B cell (primary cell): ENCODE results near the gene SERPINI1. TPM values are rescaled to one million over a fixed set of nuclear protein-coding genes. Genes with fewer than 3 reads are reported as not detected.

ENCODE experiments used
- ATAC-seq: fragments of 200-7000 bp; cut with Tn5 transposase; one replicate; pipeline ENCODE4 v1.10.0; 2021; ENCODE audit warnings: low read depth, mild to moderate bottlenecking, moderate number of reproducible peaks, moderate library complexity
- CTCF ChIA-PET: fragments of 350-600 bp; sonication (Branson Sonifier 250); formaldehyde crosslinking; loops from one replicate; lab custom pipeline; 2021; ENCODE audit warnings: antibody characterized with exemption, inconsistent platforms; lab: Charles Lee
- POLR2A ChIA-PET: fragments of 350-600 bp; sonication (Branson Sonifier 250); formaldehyde crosslinking; loops from one replicate; lab custom pipeline; 2021; ENCODE audit warnings: antibody characterized with exemption; lab: Charles Lee
- DNase-seq: peaks from one replicate; pipeline ENCODE4 v3.0.0; 2013
- H2AFZ ChIP-seq: 2 replicates; pipeline ENCODE4 v1.6.1; 2012; ENCODE audit warnings: mild to moderate bottlenecking, low read depth, low read length; ENCODE audit not compliant: insufficient read depth, poor library complexity, severe bottlenecking
- H3K27ac ChIP-seq, 2 donors: 1 replicate in 1 of 2; 2 replicates in 1 of 2; pipeline ENCODE4 v1.5.1; 2012 to 2013; ENCODE audit warnings: low read length in 2 of 2, mild to moderate bottlenecking in 2 of 2, moderate library complexity in 1 of 2
- H3K27me3 ChIP-seq, 4 experiments: fragments of 200-600 bp in 1 of 4; sonication (generic) in 1 of 4; replicated peaks in 1 of 4; 1 replicate in 2 of 4; 2 replicates in 2 of 4; pipeline versions ENCODE4 v1.6.1 to v1.7.0; 2013 to 2016; ENCODE audit warnings: low read length in 3 of 4, mild to moderate bottlenecking in 2 of 4, mixed read lengths in 1 of 4, moderate library complexity in 1 of 4; ENCODE audit not compliant: insufficient read depth in 4 of 4, control insufficient read depth in 3 of 4; ENCODE audit errors: control extremely low read depth in 1 of 4
- H3K36me3 ChIP-seq, 2 experiments: replicated peaks in 1 of 2; 1 replicate in 1 of 2; 2 replicates in 1 of 2; pipeline versions ENCODE4 v1.6.1 to v1.7.1; 2013; ENCODE audit warnings: low read length in 1 of 2; ENCODE audit not compliant: insufficient read depth in 2 of 2, control insufficient read depth in 1 of 2; ENCODE audit errors: control extremely low read depth in 1 of 2, extremely low read depth in 1 of 2
- H3K4me1 ChIP-seq, 2 donors: fragments of 200-600 bp in 1 of 2; sonication (generic) in 1 of 2; 1 replicate in 1 of 2; 2 replicates in 1 of 2; pipeline versions ENCODE4 v1.5.1 to v1.6.1; 2013 to 2017; ENCODE audit warnings: low read length in 2 of 2; ENCODE audit not compliant: control insufficient read depth in 2 of 2, insufficient read depth in 2 of 2
- H3K4me2 ChIP-seq: replicated peaks from 2 replicates; pipeline ENCODE3; 2012; ENCODE audit warnings: mild to moderate bottlenecking, low read depth, low read length; ENCODE audit not compliant: poor library complexity, severe bottlenecking
- H3K4me3 ChIP-seq, 5 experiments: fragments of 200-600 bp in 1 of 5; sonication (generic) in 1 of 5; 1 replicate in 3 of 5; 2 replicates in 2 of 5; pipeline versions ENCODE4 v1.5.1 to v1.7.0; 2011 to 2016; ENCODE audit warnings: low read length in 4 of 5, mild to moderate bottlenecking in 4 of 5, low read depth in 2 of 5, control low read depth in 1 of 5, moderate library complexity in 1 of 5; ENCODE audit not compliant: insufficient read depth in 1 of 5; ENCODE audit errors: control extremely low read depth in 1 of 5, extremely low read depth in 1 of 5
- H3K79me2 ChIP-seq: fragments of 200-600 bp; sonication (generic); one replicate; pipeline ENCODE4 v1.6.0; 2016; ENCODE audit warnings: low read length; ENCODE audit not compliant: control insufficient read depth, insufficient read depth
- H3K9ac ChIP-seq: fragments of 200-600 bp; sonication (generic); 2 replicates; pipeline ENCODE4 v1.6.1; 2017; ENCODE audit warnings: mild to moderate bottlenecking, low read length, moderate library complexity
- H3K9me3 ChIP-seq, 3 donors: one replicate each; pipeline versions ENCODE4 v1.6.1 to v1.7.1; 2013; ENCODE audit warnings: low read length in 2 of 3; ENCODE audit not compliant: control insufficient read depth in 2 of 3, insufficient read depth in 1 of 3; ENCODE audit errors: control extremely low read depth in 1 of 3
- H4K20me1 ChIP-seq: 2 replicates; pipeline ENCODE4 v1.6.0; 2012; ENCODE audit warnings: mild to moderate bottlenecking, low read length; ENCODE audit not compliant: insufficient read depth, control insufficient read depth, poor library complexity, severe bottlenecking
- H3K27ac Mint-ChIP-seq: one replicate; pipeline ENCODE4 v1.8.0; 2021; ENCODE audit warnings: mixed read lengths
- H3K27me3 Mint-ChIP-seq: one replicate; pipeline ENCODE4 v1.8.0; 2021; ENCODE audit warnings: mixed read lengths
- H3K4me1 Mint-ChIP-seq: one replicate; pipeline ENCODE4 v1.8.0; 2021; ENCODE audit warnings: mixed read lengths
- H3K4me3 Mint-ChIP-seq: one replicate; pipeline ENCODE4 v1.8.0; 2021; ENCODE audit warnings: mixed read lengths
- H3K9me3 Mint-ChIP-seq: one replicate; pipeline ENCODE4 v1.8.0; 2022; ENCODE audit warnings: mixed read lengths; ENCODE audit not compliant: insufficient read depth
- CTCF ChIP-seq: fragments of 200-600 bp; IDR thresholded peaks from one replicate; pipeline ENCODE4 v1.8.0; 2022; ENCODE audit warnings: antibody characterized with exemption, mild to moderate bottlenecking
- EZH2 ChIP-seq: IDR thresholded peaks from 2 replicates; pipeline ENCODE4 v1.6.1; 2012; ENCODE audit warnings: borderline replicate concordance, low read depth, mild to moderate bottlenecking, moderate library complexity, low read length; ENCODE audit not compliant: insufficient read depth, poor library complexity, severe bottlenecking
- WGBS: methylation state at CpG from one replicate; pipeline ENCODE4 v1.1.5; 2013; ENCODE audit warnings: missing lambda C conversion rate; ENCODE audit not compliant: insufficient coverage; 5-methylcytosine and 5-hydroxymethylcytosine counted together
- intact Hi-C: fragments of 100-400 bp; cut with micrococcal nuclease; formaldehyde crosslinking; loops from one replicate; pipeline ENCODE4 v1.10.0; 2022
- polyA minus RNA-seq: library from RNA; depleted of rRNA, polyadenylated mRNA; stranded (reverse); fragments of >200 nt; gene quantifications from 2 replicates; pipeline ENCODE4 v1.2.3, GENCODE V29; 2012
- polyA plus RNA-seq: library from polyadenylated mRNA; depleted of rRNA; stranded (reverse); fragments of >200 nt; gene quantifications from 2 replicates; pipeline ENCODE4 v1.2.3, GENCODE V29; 2012
- total RNA-seq, 2 donors: library from RNA; stranded (reverse); fragments of 120-200 nt in 1 of 2; gene quantifications; 1 replicate in 1 of 2; 2 replicates in 1 of 2; pipeline versions ENCODE4 v1.2.3 to v1.2.4, GENCODE V29; 2013 to 2022

SERPINI1 gene
- total RNA-seq: 5.6 and 7.0 TPM in 2 replicates
- total RNA-seq (2013): 18.7 TPM
- polyA plus RNA-seq: 6.8 and 8.4 TPM in 2 replicates
- polyA minus RNA-seq: 3.1 and 5.1 TPM in 2 replicates

GRCh38 chr3:167735233-167736138, at the start of gene SERPINI1:
SERPINI1 (plus strand) TSS chr3:167735721; CDS start chr3:167789129, 53,408 bp downstream.
- Mint-ChIP-seq H3K4me1 (peaks cover 25% of the 10 kb centered on the region), H3K27ac (peak within 1 kb of the TSS; percentile 44), H3K9me3 (no peaks in the 10 kb centered on the region), H3K4me3 (no peak within 1 kb of the TSS), H3K27me3 (no peaks in the 10 kb centered on the region)
- H3K4me2 ChIP-seq: peak within 1 kb of the TSS; percentile 85
- ChIA-PET POLR2A (interaction anchor here (0.6 to 1.8 kb wide), 3 partner anchors 13 to 360 kb away, joined by 3 to 12 read pairs (median 4); partner anchors contain the start of gene GOLIM4), CTCF (interaction anchor here (0.7 to 3.3 kb wide), 7 partner anchors 10 to 355 kb away, joined by 3 to 32 read pairs (median 4); partner anchors contain the start of gene ZBBX)
- intact Hi-C loops: loop anchor here (1.0 to 2.0 kb wide), 6 partner anchors 15 to 360 kb away; partner anchors contain the start of genes GOLIM4 and ZBBX
- H3K4me1 ChIP-seq: peaks cover 7 to 39% of the 10 kb centered on the region in 2 donors
- no peaks in the 10 kb centered on the region for H3K9me3 ChIP-seq
- H2AFZ ChIP-seq: peak within 1 kb of the TSS; percentile 94
- H3K4me3 ChIP-seq: peak within 1 kb of the TSS; percentile 85 to 99 (median 90)
- ATAC-seq: peak; percentile 50
- under 1% methylated on average over 34 of the region's 37 CpGs for WGBS
- TF ChIP-seq EZH2 (no peak), CTCF (no peak)
- H4K20me1 ChIP-seq: peaks cover 21% of the 10 kb centered on the region
- peaks cover 78% of the 10 kb centered on the region for H3K79me2 ChIP-seq
- peak within 1 kb of the TSS; percentile 87 for H3K9ac ChIP-seq
- peak within 1 kb of the TSS; percentile 72 to 91 for H3K27ac ChIP-seq
- peak; percentile 88 for DNase-seq
- H3K36me3 ChIP-seq: peaks cover 6% of the 10 kb centered on the region in 2 experiments
- no peaks in the 10 kb centered on the region for H3K27me3 ChIP-seq
